Endodermal cell (in vitro differentiated cells): Measurements from ENCODE around the gene INPP4A. TPM values are rescaled to one million over a fixed set of nuclear protein-coding genes. Genes with fewer than 3 reads are reported as not detected.

Experiments
- DNase-seq: peaks from one replicate; pipeline ENCODE4 v3.0.0-alpha.2; 2017
- H3K27ac ChIP-seq: 2 replicates; pipeline ENCODE4 v1.5.1; 2013; ENCODE audit warnings: mild to moderate bottlenecking, low read depth, low read length, moderate library complexity
- H3K27me3 ChIP-seq: 2 replicates; pipeline ENCODE4 v1.6.1; 2013; ENCODE audit warnings: mild to moderate bottlenecking, low read length, moderate library complexity; ENCODE audit not compliant: insufficient read depth, control insufficient read depth, poor library complexity, severe bottlenecking
- H3K36me3 ChIP-seq: 2 replicates; pipeline ENCODE4 v1.7.0; 2013; ENCODE audit warnings: mild to moderate bottlenecking, low read length, moderate library complexity; ENCODE audit not compliant: control insufficient read depth, insufficient read depth
- H3K4me1 ChIP-seq: one replicate; pipeline ENCODE4 v1.7.0; 2013; ENCODE audit warnings: low read length; ENCODE audit not compliant: control insufficient read depth, insufficient read depth
- H3K4me3 ChIP-seq: 2 replicates; pipeline ENCODE4 v1.5.1; 2013; ENCODE audit warnings: mild to moderate bottlenecking, low read length, moderate library complexity
- H3K9ac ChIP-seq: 2 replicates; pipeline ENCODE4 v1.6.1; 2013; ENCODE audit warnings: mild to moderate bottlenecking, low read length, moderate library complexity; ENCODE audit not compliant: poor library complexity, severe bottlenecking; ENCODE audit errors: extremely low read depth
- H3K9me3 ChIP-seq: 2 replicates; pipeline ENCODE4 v1.6.1; 2013; ENCODE audit warnings: mild to moderate bottlenecking, low read length, moderate library complexity; ENCODE audit not compliant: control insufficient read depth
- H3K27ac Mint-ChIP-seq: 2 replicates; pipeline ENCODE4 v1.8.0; 2020; ENCODE audit warnings: mixed read lengths
- H3K27me3 Mint-ChIP-seq: 2 replicates; pipeline ENCODE4 v1.8.0; 2021; ENCODE audit warnings: mild to moderate bottlenecking, mixed read lengths; ENCODE audit not compliant: insufficient read depth
- H3K36me3 Mint-ChIP-seq: 2 replicates; pipeline ENCODE4 v1.8.0; 2020; ENCODE audit warnings: low read depth, mixed read lengths
- H3K4me1 Mint-ChIP-seq: 2 replicates; pipeline ENCODE4 v1.8.0; 2020; ENCODE audit warnings: mixed read lengths
- H3K4me3 Mint-ChIP-seq: 2 replicates; pipeline ENCODE4 v1.8.0; 2020; ENCODE audit warnings: mild to moderate bottlenecking, moderate library complexity, mixed read lengths
- H3K9me3 Mint-ChIP-seq: 2 replicates; pipeline ENCODE4 v1.8.0; 2020; ENCODE audit warnings: mild to moderate bottlenecking, mixed read lengths
- WGBS, 2 experiments: methylation state at CpG; one replicate each; pipeline versions ENCODE4 v1.1.5 to v1.1.7; 2013; ENCODE audit warnings: missing lambda C conversion rate in 2 of 2, mixed read lengths in 1 of 2; ENCODE audit not compliant: insufficient coverage in 1 of 2, insufficient read length in 1 of 2; 5-methylcytosine and 5-hydroxymethylcytosine counted together
- total RNA-seq, 2 donors: library from RNA; stranded (reverse); fragmentation: NEBNext Ultra II Directional in 1 of 2; extraction: Animal tissue kit (Norgen Biotek cat#: 25700) in 1 of 2; gene quantifications; 2 replicates in 1 of 2; 3 replicates in 1 of 2; pipeline ENCODE4 v1.2.1, GENCODE V29; 2021
- TF ChIP-seq, protein P1 (sequence below): fragments of 200-600 bp; sonication (generic); conservative IDR thresholded peaks from 2 replicates; pipeline ENCODE4 v1.5.0; 2021; ENCODE audit warnings: antibody characterized with exemption, mild to moderate bottlenecking

Gene INPP4A
- total RNA-seq, 2 donors from 2014 or later: 84.9 to 94.2 TPM

GRCh38 chr2:98482362-98482761 lies 37.7 kb downstream of the INPP4A start:
- no peaks in the 10 kb centered on the region for H3K9me3 Mint-ChIP-seq

DNA sequence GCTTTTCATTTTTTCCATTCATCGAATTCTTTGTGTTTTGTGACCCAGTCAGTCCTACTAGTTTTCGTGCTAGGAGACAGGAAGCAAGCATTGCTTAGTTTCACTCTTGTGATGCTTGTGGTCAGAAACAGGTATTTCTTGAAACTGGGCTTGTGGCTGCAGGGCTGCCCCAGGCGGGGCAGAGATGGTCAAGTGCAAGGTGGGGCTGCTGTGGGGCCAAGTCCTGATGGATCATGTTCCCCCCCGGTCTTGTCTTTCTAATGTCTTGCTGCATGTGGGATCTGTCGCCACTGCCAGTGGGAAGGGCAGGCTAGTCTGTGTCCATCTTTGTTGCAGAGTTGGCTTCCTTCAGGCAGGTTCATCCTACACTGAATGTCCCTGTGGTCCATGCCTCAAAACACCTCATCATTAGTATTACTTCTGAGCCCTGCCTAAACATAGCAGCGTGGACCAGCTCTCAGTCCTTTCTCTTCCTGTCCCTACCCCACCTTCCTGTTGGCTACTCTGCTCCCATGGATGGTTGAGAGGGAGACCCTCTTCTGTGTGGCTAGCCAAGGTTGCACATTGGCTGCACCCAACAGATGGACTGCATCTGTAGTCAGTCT lies 38.7 kb downstream of the INPP4A start:
- Histone ChIP-seq H3K9me3 (no peaks in the 10 kb centered on the region), H3K27me3 (no peaks in the 10 kb centered on the region), H3K9ac (no peak overlapping the region), H3K4me1 (peaks cover 20% of the 10 kb centered on the region), H3K4me3 (no peak overlapping the region), H3K36me3 (peaks cover 25% of the 10 kb centered on the region), H3K27ac (no peak overlapping the region)
- H3K4me3 Mint-ChIP-seq: no peak overlapping the region
- TF ChIP-seq, protein P1, sequence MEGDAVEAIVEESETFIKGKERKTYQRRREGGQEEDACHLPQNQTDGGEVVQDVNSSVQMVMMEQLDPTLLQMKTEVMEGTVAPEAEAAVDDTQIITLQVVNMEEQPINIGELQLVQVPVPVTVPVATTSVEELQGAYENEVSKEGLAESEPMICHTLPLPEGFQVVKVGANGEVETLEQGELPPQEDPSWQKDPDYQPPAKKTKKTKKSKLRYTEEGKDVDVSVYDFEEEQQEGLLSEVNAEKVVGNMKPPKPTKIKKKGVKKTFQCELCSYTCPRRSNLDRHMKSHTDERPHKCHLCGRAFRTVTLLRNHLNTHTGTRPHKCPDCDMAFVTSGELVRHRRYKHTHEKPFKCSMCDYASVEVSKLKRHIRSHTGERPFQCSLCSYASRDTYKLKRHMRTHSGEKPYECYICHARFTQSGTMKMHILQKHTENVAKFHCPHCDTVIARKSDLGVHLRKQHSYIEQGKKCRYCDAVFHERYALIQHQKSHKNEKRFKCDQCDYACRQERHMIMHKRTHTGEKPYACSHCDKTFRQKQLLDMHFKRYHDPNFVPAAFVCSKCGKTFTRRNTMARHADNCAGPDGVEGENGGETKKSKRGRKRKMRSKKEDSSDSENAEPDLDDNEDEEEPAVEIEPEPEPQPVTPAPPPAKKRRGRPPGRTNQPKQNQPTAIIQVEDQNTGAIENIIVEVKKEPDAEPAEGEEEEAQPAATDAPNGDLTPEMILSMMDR: no peak
- no peak overlapping the region for H3K27ac Mint-ChIP-seq
- 97 to 100% methylated on average over 4 to 6 of the region's 6 CpGs for WGBS, 2 experiments
- no peaks in the 10 kb centered on the region for H3K36me3 Mint-ChIP-seq
- peaks cover 67% of the 10 kb centered on the region for H3K4me1 Mint-ChIP-seq
- no peaks in the 10 kb centered on the region for H3K9me3 Mint-ChIP-seq
- H3K27me3 Mint-ChIP-seq: no peaks in the 10 kb centered on the region
- no peak for DNase-seq

More at GRCh38 chr2:98482362-98482761, 37.7 kb downstream of the INPP4A start:
- TF ChIP-seq, protein P1: no peak
- no peaks in the 10 kb centered on the region for H3K9me3 ChIP-seq
- Mint-ChIP-seq H3K36me3 (no peaks in the 10 kb centered on the region), H3K4me1 (peaks cover 63% of the 10 kb centered on the region), H3K27me3 (no peaks in the 10 kb centered on the region), H3K27ac (no peak overlapping the region), H3K4me3 (no peak overlapping the region)
- H3K9ac ChIP-seq: no peak overlapping the region
- H3K36me3 ChIP-seq: peaks cover 30% of the 10 kb centered on the region
- peaks cover 28% of the 10 kb centered on the region for H3K4me1 ChIP-seq
- H3K27ac ChIP-seq: no peak overlapping the region
- H3K27me3 ChIP-seq: no peaks in the 10 kb centered on the region
- WGBS, 2 experiments: 95 to 100% methylated on average over 1 to 2 of the region's 2 CpGs
- H3K4me3 ChIP-seq: no peak overlapping the region
- no peak for DNase-seq

GRCh38 chr2:98484121-98484557 lies 39.5 kb downstream of the INPP4A start:
- Mint-ChIP-seq H3K4me1 (peaks cover 68% of the 10 kb centered on the region), H3K4me3 (no peak overlapping the region), H3K27ac (no peak overlapping the region)

More at GRCh38 chr2:98484121-98484557, 39.5 kb downstream of the INPP4A start:
- H3K27me3 ChIP-seq: no peaks in the 10 kb centered on the region
- WGBS, 2 experiments: 92 to 95% methylated on average over 3 to 5 of the region's 5 CpGs
- no peak overlapping the region for H3K4me3 ChIP-seq
- TF ChIP-seq, protein P1: no peak
- peaks cover 20% of the 10 kb centered on the region for H3K36me3 ChIP-seq
- H3K4me1 ChIP-seq: peaks cover 17% of the 10 kb centered on the region
- DNase-seq: no peak
- H3K27ac ChIP-seq: no peak overlapping the region
- H3K27me3 Mint-ChIP-seq: no peaks in the 10 kb centered on the region
- no peaks in the 10 kb centered on the region for H3K9me3 ChIP-seq
- H3K9me3 Mint-ChIP-seq: no peaks in the 10 kb centered on the region
- no peaks in the 10 kb centered on the region for H3K36me3 Mint-ChIP-seq
- H3K9ac ChIP-seq: no peak overlapping the region
